Measurements from ENCODE around the gene MGLL. TPM values are rescaled to one million over a fixed set of nuclear protein-coding genes. Genes with fewer than 3 reads are reported as not detected.

The MGLL gene
- total RNA-seq, 3 donors from 2014 or later: 212 to 515 (median 221) TPM

DNA sequence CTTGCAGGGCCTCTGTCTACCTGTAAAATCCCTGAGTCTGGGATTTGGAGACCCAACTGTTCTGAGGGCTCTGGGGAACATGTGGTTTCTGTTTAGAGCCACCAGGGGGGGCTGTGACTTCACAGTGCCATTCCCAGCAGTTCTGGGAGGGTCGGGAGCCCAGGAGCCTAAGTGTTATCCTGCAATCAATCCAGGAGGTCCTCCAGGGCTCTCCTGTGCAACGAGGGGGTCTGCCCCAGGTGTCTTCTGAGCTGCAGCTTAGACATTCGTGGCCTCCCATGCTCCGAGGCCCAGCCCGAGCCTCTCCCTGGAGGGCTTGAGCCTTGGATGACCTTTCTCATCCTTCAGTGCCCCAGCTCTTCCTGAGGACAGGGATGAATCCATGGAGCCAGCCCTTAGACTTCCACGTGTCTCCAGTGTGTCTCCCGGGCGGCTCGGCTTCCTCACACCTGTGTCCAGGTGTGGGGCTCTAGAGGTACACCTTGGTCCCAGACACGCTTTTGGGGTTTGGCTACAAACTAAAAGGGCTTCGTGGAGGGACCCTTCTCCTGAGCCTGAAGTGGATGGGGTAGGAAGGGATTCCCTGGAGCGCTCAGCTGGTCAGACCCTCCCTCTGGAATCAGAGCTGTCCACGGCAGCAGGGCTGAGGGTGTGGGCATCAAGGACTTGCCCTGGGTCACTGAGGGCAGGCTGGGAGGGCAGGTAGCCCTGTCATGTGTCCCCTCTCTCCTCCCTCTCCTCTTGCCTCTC, 169.9 kb downstream of the MGLL start:
- ATAC-seq: peak; percentile 79
- peak in 2 of 3 donors; percentile 45 to 56 for DNase-seq
- TF ChIP-seq, protein P1, sequence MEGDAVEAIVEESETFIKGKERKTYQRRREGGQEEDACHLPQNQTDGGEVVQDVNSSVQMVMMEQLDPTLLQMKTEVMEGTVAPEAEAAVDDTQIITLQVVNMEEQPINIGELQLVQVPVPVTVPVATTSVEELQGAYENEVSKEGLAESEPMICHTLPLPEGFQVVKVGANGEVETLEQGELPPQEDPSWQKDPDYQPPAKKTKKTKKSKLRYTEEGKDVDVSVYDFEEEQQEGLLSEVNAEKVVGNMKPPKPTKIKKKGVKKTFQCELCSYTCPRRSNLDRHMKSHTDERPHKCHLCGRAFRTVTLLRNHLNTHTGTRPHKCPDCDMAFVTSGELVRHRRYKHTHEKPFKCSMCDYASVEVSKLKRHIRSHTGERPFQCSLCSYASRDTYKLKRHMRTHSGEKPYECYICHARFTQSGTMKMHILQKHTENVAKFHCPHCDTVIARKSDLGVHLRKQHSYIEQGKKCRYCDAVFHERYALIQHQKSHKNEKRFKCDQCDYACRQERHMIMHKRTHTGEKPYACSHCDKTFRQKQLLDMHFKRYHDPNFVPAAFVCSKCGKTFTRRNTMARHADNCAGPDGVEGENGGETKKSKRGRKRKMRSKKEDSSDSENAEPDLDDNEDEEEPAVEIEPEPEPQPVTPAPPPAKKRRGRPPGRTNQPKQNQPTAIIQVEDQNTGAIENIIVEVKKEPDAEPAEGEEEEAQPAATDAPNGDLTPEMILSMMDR (IDR thresholded peaks at IDR 0.05): peak; percentile 66
- intact Hi-C loops (cut with DNase I, micrococcal nuclease): loop anchor here (5.0 kb wide), 2 partner anchors 180 to 310 kb away; no protein-coding TSS in a partner anchor
- H3K4me1 ChIP-seq (ENCODE audit: low read depth): no peaks in the 10 kb centered on the region
- no peaks in the 10 kb centered on the region for H3K36me3 ChIP-seq (ENCODE audit: low read depth)
- H3K4me3 ChIP-seq: no peak overlapping the region
- no peaks in the 10 kb centered on the region for H3K9me3 ChIP-seq

DNA sequence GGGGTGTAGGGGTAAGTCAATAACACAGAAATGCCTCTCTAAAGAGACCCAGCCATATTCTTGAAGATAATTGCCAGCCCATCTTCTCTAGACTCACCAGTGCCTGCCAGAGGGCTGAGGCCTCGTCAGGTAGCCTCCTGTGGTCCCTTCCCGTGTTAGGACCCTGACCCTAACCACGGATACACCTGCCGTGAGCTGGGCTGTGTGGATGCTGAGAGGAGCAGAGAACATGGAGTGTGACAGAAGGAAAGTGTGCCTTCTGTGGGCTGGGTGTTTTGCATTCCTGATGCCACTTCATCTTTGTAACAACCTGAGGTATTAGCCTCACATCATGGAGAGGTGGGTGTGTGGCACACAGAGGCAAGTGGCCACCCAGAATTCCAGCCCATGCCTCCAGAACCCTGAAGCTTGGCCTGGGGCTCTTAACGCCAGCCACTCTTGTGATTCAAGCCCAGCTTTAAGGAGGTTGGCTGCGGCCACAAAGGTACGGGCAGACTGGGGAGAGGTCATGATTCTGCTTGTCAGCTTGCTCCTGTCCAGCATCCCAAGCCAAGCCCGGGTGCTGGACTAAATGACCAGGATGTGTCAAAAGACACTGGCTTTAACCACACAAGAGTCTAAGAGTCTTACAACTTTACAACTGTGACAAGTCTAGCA, 170.7 kb downstream of the MGLL start:
- intact Hi-C loops (cut with DNase I, micrococcal nuclease): loop anchor here (5.0 kb wide), 2 partner anchors 181 to 311 kb away; no protein-coding TSS in a partner anchor
- H3K4me3 ChIP-seq: no peak overlapping the region
- DNase-seq (no peak), ATAC-seq (no peak)
- TF ChIP-seq, protein P1 (IDR thresholded peaks at IDR 0.05): no peak
- no peaks in the 10 kb centered on the region for H3K36me3 ChIP-seq (ENCODE audit: low read depth)
- no peaks in the 10 kb centered on the region for H3K4me1 ChIP-seq (ENCODE audit: low read depth)
- no peaks in the 10 kb centered on the region for H3K9me3 ChIP-seq

DNA sequence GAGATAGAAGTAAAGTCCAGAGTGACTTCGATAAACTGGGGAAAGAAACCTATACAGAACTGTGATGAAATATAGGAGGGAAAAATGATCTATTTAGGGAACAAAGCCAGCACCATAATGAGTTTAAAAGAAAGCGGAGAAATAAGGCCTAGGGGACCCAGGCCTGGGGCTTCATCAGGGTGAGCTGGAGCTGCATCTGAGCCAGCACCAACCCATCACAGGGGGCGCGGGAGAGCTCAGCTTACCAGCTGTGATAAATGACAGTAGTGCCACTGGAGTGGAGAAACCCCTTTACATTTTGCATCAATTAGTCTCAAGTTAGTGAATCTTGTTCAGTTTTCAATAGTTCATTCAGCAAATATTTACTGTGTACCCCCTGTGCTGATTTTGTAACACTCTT, 172.1 kb downstream of the MGLL start:
- intact Hi-C loops (cut with DNase I, micrococcal nuclease): loop anchor here (5.0 kb wide), 2 partner anchors 182 to 312 kb away; no protein-coding TSS in a partner anchor
- no peak for DNase-seq
- no peaks in the 10 kb centered on the region for H3K4me1 ChIP-seq (ENCODE audit: low read depth)
- ATAC-seq: no peak
- H3K9me3 ChIP-seq: no peaks in the 10 kb centered on the region
- no peaks in the 10 kb centered on the region for H3K36me3 ChIP-seq (ENCODE audit: low read depth)
- H3K4me3 ChIP-seq: no peak overlapping the region
- TF ChIP-seq, protein P1 (IDR thresholded peaks at IDR 0.05): no peak

DNA sequence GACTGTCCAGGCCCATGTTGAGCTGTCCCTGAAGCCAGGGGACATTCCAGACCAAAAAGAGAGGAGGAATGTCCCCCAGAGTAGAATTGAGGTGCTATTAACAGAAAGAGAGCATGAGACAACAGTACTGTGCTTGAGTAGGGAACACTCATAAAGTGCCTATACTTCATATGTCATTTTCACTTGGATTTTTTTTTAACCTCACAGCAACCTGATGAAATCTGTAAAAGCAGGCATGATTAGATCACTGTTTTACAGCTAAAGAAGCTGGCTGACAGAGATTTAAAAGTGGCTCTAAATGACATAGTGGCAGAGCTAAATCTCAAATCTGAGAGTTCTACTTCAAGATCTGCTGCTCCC, 174.5 kb downstream of the MGLL start:
- Histone ChIP-seq H3K9me3 (no peaks in the 10 kb centered on the region), H3K4me1 (ENCODE audit: low read depth) (no peaks in the 10 kb centered on the region), H3K36me3 (ENCODE audit: low read depth) (no peaks in the 10 kb centered on the region), H3K4me3 (no peak overlapping the region)
- DNase-seq (no peak), ATAC-seq (no peak)
- intact Hi-C loops (cut with DNase I, micrococcal nuclease): no loop called here
- TF ChIP-seq, protein P1 (IDR thresholded peaks at IDR 0.05): no peak

DNA sequence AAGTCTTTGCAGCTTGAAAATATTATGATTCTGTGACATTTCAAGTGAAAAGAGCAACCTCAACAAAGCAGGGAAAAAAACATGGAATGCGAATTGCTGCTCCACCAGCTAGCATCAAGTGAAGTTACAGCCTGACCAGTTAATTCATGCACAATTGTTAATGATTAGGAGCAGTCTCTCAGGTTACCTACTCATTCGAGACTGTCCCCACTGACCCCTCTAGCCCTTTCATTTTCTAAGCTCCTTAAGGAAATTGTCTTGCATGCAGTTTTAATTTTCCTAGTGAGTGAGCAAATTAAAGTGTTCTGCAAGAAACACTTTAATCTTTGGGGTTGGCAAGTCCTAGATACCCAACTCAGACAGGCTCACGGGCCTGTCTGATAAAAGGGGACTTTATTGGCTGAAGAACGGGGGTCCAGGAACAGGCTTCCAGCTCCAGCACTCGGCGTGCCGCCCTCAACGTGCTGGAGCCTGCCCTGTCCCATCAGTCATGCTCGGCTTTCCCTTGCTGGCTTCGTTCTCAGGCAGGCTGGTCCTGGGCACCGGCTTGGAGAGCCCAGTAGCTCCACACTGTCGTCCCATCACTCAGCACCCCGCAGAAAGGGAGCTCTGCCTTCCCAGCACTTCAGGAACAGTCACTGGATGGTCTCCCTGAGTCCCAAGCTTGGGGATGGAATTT, 175.0 kb downstream of the MGLL start:
- no peak for DNase-seq
- intact Hi-C loops (cut with DNase I, micrococcal nuclease): no loop called here
- no peaks in the 10 kb centered on the region for H3K9me3 ChIP-seq
- H3K36me3 ChIP-seq (ENCODE audit: low read depth): no peaks in the 10 kb centered on the region
- TF ChIP-seq, protein P1 (IDR thresholded peaks at IDR 0.05): no peak
- H3K4me1 ChIP-seq (ENCODE audit: low read depth): no peaks in the 10 kb centered on the region
- H3K4me3 ChIP-seq: no peak overlapping the region
- no peak for ATAC-seq

Data from mucosa of descending colon (tissue), 3 donors.